ENCODE data around the gene IL1RL1. TPM values are rescaled to one million over a fixed set of nuclear protein-coding genes. Genes with fewer than 3 reads are reported as not detected.

IL1RL1 gene
- total RNA-seq, 2 donors from 2014 or later = 22.2 to 32.8 TPM

- Histone ChIP-seq H3K4me1 (ENCODE audit: control insufficient read depth in 1 of 2, low read depth in 2 of 2) (peaks cover 6 to 28% of the 10 kb centered on the region in 2 donors), H3K4me3 (no peak overlapping the region), H3K36me3 (no peaks in the 10 kb centered on the region), H3K27ac (no peak overlapping the region), H3K9me3 (no peaks in the 10 kb centered on the region), H3K27me3 (replicated peaks; ENCODE audit: insufficient read depth) (no peaks in the 10 kb centered on the region)
- ATAC-seq (ENCODE audit: insufficient number of reproducible peaks, low FRiP score, low read depth) (no peak), DNase-seq (ENCODE audit: low spot score) (no peak)
- TF ChIP-seq CTCF (IDR thresholded peaks at IDR 0.05) = no peak
Measured at GRCh38 chr2:102340778-102341177, 29.4 kb downstream of the IL1RL1 start.

DNA sequence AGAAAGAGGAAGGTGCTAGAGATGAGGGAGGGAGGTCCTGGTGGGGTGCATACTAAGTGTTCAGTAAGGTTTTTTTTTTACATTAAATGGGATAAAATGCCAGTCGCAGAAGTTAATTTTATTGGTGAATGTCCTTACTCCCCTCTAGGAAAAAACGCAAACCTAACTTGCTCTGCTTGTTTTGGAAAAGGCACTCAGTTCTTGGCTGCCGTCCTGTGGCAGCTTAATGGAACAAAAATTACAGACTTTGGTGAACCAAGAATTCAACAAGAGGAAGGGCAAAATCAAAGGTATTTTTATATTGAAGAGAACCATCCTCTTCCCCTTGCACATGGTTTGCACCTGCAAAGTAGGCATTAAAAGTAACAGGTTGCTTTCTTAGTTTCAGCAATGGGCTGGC, 31.5 kb downstream of the IL1RL1 start:
- peak; percentile 62 for ATAC-seq (ENCODE audit: insufficient number of reproducible peaks, low FRiP score, low read depth)
- Histone ChIP-seq H3K4me1 (ENCODE audit: control insufficient read depth in 1 of 2, low read depth in 2 of 2) (peaks cover 0 to 17% of the 10 kb centered on the region in 2 donors), H3K27ac (peak overlapping the region in 1 of 2 donors; percentile 38), H3K9me3 (no peaks in the 10 kb centered on the region), H3K36me3 (no peaks in the 10 kb centered on the region), H3K4me3 (no peak overlapping the region), H3K27me3 (replicated peaks; ENCODE audit: insufficient read depth) (no peaks in the 10 kb centered on the region)
- TF ChIP-seq CTCF (IDR thresholded peaks at IDR 0.05) = peak; percentile 38
- DNase-seq (ENCODE audit: low spot score) = no peak

GRCh38 chr2:102344397-102344796, 33.0 kb downstream of the IL1RL1 start:
- no peak for ATAC-seq (ENCODE audit: insufficient number of reproducible peaks, low FRiP score, low read depth)
- H3K27ac ChIP-seq = no peak overlapping the region
- no peaks in the 10 kb centered on the region for H3K27me3 ChIP-seq (replicated peaks; ENCODE audit: insufficient read depth)
- no peaks in the 10 kb centered on the region for H3K9me3 ChIP-seq
- DNase-seq (ENCODE audit: low spot score) = no peak
- H3K4me1 ChIP-seq (ENCODE audit: control insufficient read depth in 1 of 2, low read depth in 2 of 2) = peaks cover 0 to 17% of the 10 kb centered on the region in 2 donors
- no peak for TF ChIP-seq CTCF (IDR thresholded peaks at IDR 0.05)
- H3K36me3 ChIP-seq = no peaks in the 10 kb centered on the region
- no peak overlapping the region for H3K4me3 ChIP-seq

GRCh38 chr2:102345329-102345920, 34.1 kb downstream of the IL1RL1 start:
- no peaks in the 10 kb centered on the region for H3K36me3 ChIP-seq
- peaks cover 0 to 17% of the 10 kb centered on the region in 2 donors for H3K4me1 ChIP-seq (ENCODE audit: control insufficient read depth in 1 of 2, low read depth in 2 of 2)
- no peak for TF ChIP-seq CTCF (IDR thresholded peaks at IDR 0.05)
- no peak overlapping the region for H3K27ac ChIP-seq
- H3K4me3 ChIP-seq = no peak overlapping the region
- H3K9me3 ChIP-seq = no peaks in the 10 kb centered on the region
- no peak for ATAC-seq (ENCODE audit: insufficient number of reproducible peaks, low FRiP score, low read depth)
- DNase-seq (ENCODE audit: low spot score) = no peak
- no peaks in the 10 kb centered on the region for H3K27me3 ChIP-seq (replicated peaks; ENCODE audit: insufficient read depth)

GRCh38 chr2:102346381-102347130, 35.2 kb downstream of the IL1RL1 start:
- Histone ChIP-seq H3K4me1 (ENCODE audit: control insufficient read depth in 1 of 2, low read depth in 2 of 2) (peaks cover 0 to 17% of the 10 kb centered on the region in 2 donors), H3K27me3 (replicated peaks; ENCODE audit: insufficient read depth) (no peaks in the 10 kb centered on the region), H3K4me3 (no peak overlapping the region), H3K36me3 (no peaks in the 10 kb centered on the region), H3K9me3 (no peaks in the 10 kb centered on the region), H3K27ac (no peak overlapping the region)
- DNase-seq (ENCODE audit: low spot score) = no peak
- no peak for ATAC-seq (ENCODE audit: insufficient number of reproducible peaks, low FRiP score, low read depth)
- TF ChIP-seq CTCF (IDR thresholded peaks at IDR 0.05) = no peak
